Left renal pelvis (tissue), 4 donors: ENCODE measurements around the gene MNT. TPM values are rescaled to one million over a fixed set of nuclear protein-coding genes. Genes with fewer than 3 reads are reported as not detected.

ENCODE experiments used
- DNase-seq, 4 donors: peaks; one replicate each; pipeline ENCODE4 v3.0.0-alpha.2; 2013; ENCODE audit warnings: low read depth in 4 of 4, low spot score in 3 of 4
- polyA plus RNA-seq, 4 donors: library from polyadenylated mRNA; unstranded; fragments of 120-200 nt; gene quantifications; one replicate each; pipeline ENCODE4 v1.2.1, GENCODE V29; 2013; ENCODE audit not compliant: insufficient read length in 4 of 4

The MNT gene
- polyA plus RNA-seq, 4 donors, result 11.5 to 20.6 (median 15.6) TPM

- DNase-seq, result peak in 3 of 4 donors; percentile 77 to 93 (median 88)
These were observed 4.2 kb downstream of the MNT start for GRCh38 chr17:2396568-2397246.

- no peak for DNase-seq
These were observed 4.7 kb downstream of the MNT start for GRCh38 chr17:2396192-2396567.

- no peak for DNase-seq
These were observed 5.3 kb downstream of the MNT start for GRCh38 chr17:2395258-2396181.

GRCh38 chr17:2394775-2395201, 6.1 kb downstream of the MNT start:
- DNase-seq, result no peak

- no peak for DNase-seq
These were observed 6.7 kb downstream of the MNT start for GRCh38 chr17:2393954-2394749.

GRCh38 chr17:2393174-2393953, 7.5 kb downstream of the MNT start:
- DNase-seq, result peak in 3 of 4 donors; percentile 65 to 77 (median 76)

- DNase-seq, result peak in 3 of 4 donors; percentile 89 to 92 (median 91)
These were observed 8.3 kb downstream of the MNT start for GRCh38 chr17:2392252-2393173.

GRCh38 chr17:2391597-2392251, 9.1 kb downstream of the MNT start:
- DNase-seq, result no peak

GRCh38 chr17:2390199-2390836, 10.5 kb downstream of the MNT start:
- DNase-seq, result no peak

GRCh38 chr17:2388683-2389055, 12.2 kb downstream of the MNT start:
- DNase-seq, result no peak

GRCh38 chr17:2388020-2388682, 12.7 kb downstream of the MNT start:
- no peak for DNase-seq

GRCh38 chr17:2387086-2388019, 13.5 kb downstream of the MNT start:
- no peak for DNase-seq

- DNase-seq, result peak in 3 of 4 donors; percentile 51 to 82 (median 69)
These were observed 14.3 kb downstream of the MNT start for GRCh38 chr17:2386400-2387085.

- no peak for DNase-seq
These were observed 15.3 kb downstream of the MNT start for GRCh38 chr17:2385240-2386210.
